NB4 (cell line): ENCODE measurements around the gene ACTG2.

Experiments
- MYC ChIP-seq: IDR thresholded peaks from 2 replicates; pipeline ENCODE4 v1.6.1; 2011; ENCODE audit warnings: low read depth, low read length
- TF ChIP-seq, protein P1 (sequence below): IDR thresholded peaks from one replicate; pipeline ENCODE4 v1.5.1; 2012; ENCODE audit warnings: low read depth, low read length
- TF ChIP-seq, protein P2 (sequence below): IDR thresholded peaks from 2 replicates; pipeline ENCODE4 v1.6.1; 2011; ENCODE audit warnings: low read depth, low read length

DNA sequence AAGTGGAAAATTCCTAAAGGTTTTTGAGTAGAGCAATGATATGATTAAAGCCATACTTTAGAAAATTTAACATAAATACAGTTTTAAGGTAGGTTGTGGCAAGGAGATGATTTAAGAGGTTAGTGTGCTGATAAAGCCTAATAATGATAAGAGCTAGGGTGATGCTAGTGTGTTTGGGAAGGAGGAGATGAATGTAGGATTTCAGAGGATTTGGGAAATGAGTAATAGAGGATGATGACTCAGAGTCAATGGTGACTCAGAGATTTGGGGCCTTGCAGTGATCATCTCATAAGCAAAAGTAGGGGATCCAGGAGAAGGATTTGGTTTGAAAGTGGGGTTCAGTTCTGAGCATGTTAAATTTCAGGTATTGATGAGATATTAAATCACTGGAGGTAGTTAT, 40.8 kb upstream of the ACTG2 start:
- TF ChIP-seq, protein P1, sequence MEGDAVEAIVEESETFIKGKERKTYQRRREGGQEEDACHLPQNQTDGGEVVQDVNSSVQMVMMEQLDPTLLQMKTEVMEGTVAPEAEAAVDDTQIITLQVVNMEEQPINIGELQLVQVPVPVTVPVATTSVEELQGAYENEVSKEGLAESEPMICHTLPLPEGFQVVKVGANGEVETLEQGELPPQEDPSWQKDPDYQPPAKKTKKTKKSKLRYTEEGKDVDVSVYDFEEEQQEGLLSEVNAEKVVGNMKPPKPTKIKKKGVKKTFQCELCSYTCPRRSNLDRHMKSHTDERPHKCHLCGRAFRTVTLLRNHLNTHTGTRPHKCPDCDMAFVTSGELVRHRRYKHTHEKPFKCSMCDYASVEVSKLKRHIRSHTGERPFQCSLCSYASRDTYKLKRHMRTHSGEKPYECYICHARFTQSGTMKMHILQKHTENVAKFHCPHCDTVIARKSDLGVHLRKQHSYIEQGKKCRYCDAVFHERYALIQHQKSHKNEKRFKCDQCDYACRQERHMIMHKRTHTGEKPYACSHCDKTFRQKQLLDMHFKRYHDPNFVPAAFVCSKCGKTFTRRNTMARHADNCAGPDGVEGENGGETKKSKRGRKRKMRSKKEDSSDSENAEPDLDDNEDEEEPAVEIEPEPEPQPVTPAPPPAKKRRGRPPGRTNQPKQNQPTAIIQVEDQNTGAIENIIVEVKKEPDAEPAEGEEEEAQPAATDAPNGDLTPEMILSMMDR: no peak
- TF ChIP-seq, protein P2, sequence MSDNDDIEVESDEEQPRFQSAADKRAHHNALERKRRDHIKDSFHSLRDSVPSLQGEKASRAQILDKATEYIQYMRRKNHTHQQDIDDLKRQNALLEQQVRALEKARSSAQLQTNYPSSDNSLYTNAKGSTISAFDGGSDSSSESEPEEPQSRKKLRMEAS: no peak
- TF ChIP-seq MYC: no peak
